HFF-Myc (cell line): Measurements from ENCODE around the gene THOP1.

Experiments
- DNase-seq: peaks from one replicate; pipeline ENCODE4 v3.0.0-alpha.2; 2011; ENCODE audit warnings: low read depth; ENCODE audit errors: extremely low read depth
- H3K4me3 ChIP-seq: replicated peaks from 2 replicates; pipeline ENCODE4 v1.5.1; 2011; ENCODE audit warnings: low read depth, mild to moderate bottlenecking, control low read depth, low read length
- TF ChIP-seq, protein P1 (sequence below): IDR thresholded peaks from 2 replicates; pipeline ENCODE4 v1.5.1; 2012; ENCODE audit warnings: mild to moderate bottlenecking, low read depth, low read length, control low read depth; ENCODE audit errors: missing control alignments

THOP1 gene

DNA sequence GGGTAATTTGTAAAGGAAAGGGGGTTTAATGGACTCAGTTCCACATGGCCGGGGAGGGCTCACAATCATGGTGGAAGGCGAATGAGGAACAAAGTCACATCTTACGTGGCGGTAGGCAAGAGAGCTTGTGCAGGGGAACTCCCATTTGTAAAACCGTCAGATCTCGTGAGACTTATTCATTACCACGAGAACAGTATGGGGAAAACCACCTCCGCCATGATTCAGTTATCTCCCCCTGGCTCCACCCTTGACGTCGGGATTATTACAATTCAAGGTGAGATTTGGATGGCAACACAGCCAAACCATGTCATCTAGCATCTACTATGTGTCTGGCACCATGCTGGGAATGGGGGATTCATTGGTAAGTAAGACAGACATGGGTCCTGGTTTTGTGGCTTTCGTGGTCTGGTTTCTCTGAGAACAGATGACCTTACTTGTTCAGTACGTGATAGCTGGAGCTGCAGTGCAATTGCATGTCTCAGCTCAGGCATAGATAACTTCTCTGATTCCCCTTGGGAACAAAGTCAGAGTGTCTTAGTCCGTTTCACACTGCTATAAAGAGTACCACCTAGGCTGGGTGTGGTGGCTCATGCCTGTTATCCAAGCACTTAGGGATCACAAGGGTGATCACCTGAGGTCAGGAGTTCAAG, 42.7 kb downstream of the THOP1 start:
- no peak overlapping the region for H3K4me3 ChIP-seq
- DNase-seq: no peak
- TF ChIP-seq, protein P1, sequence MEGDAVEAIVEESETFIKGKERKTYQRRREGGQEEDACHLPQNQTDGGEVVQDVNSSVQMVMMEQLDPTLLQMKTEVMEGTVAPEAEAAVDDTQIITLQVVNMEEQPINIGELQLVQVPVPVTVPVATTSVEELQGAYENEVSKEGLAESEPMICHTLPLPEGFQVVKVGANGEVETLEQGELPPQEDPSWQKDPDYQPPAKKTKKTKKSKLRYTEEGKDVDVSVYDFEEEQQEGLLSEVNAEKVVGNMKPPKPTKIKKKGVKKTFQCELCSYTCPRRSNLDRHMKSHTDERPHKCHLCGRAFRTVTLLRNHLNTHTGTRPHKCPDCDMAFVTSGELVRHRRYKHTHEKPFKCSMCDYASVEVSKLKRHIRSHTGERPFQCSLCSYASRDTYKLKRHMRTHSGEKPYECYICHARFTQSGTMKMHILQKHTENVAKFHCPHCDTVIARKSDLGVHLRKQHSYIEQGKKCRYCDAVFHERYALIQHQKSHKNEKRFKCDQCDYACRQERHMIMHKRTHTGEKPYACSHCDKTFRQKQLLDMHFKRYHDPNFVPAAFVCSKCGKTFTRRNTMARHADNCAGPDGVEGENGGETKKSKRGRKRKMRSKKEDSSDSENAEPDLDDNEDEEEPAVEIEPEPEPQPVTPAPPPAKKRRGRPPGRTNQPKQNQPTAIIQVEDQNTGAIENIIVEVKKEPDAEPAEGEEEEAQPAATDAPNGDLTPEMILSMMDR: no peak

DNA sequence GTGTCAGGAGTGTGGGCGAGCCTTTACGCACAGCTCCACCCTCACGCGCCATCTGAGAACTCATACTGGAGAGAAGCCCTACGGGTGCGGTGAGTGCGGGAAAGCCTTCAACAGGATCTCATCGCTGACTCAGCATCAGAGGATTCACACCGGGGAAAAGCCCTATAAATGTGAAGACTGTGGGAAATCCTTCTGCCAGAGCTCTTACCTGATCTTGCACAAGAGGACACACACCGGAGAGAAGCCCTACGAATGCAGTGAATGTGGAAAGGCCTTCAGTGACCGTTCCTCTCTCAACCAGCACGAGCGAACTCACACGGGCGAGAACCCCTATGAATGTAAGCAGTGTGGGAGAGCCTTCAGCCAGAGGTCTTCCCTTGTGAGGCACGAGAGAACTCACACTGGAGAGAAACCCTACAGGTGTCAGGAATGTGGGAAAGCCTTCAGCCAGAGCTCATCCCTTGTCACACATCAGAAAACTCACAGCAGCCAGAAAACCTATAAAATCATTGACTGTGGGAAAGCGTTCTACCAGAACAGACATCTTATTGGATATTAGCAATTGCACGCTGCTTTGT, 49.1 kb downstream of the THOP1 start:
- DNase-seq: no peak
- TF ChIP-seq, protein P1: no peak
- H3K4me3 ChIP-seq: no peak overlapping the region

DNA sequence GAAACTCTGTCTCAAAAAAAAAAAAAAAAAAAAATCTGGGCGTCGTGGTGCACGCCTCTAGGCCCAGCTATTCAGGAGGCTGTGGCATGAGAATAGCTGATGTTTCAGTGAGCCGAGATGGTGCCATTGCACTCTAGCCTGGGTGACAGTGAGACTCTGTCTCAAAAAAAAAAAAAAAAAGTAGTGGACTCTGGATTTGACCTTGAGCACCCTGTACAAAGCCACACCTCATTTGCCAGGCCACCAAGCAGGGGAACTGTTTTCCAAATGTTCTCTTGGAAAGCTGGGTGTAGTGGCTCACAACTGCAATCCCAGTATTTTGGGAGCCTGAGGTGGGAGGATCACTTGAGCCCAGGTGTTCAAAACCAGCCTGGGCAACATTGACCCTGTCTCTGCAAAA, 52.1 kb downstream of the THOP1 start:
- no peak overlapping the region for H3K4me3 ChIP-seq
- no peak for DNase-seq
- TF ChIP-seq, protein P1: no peak

DNA sequence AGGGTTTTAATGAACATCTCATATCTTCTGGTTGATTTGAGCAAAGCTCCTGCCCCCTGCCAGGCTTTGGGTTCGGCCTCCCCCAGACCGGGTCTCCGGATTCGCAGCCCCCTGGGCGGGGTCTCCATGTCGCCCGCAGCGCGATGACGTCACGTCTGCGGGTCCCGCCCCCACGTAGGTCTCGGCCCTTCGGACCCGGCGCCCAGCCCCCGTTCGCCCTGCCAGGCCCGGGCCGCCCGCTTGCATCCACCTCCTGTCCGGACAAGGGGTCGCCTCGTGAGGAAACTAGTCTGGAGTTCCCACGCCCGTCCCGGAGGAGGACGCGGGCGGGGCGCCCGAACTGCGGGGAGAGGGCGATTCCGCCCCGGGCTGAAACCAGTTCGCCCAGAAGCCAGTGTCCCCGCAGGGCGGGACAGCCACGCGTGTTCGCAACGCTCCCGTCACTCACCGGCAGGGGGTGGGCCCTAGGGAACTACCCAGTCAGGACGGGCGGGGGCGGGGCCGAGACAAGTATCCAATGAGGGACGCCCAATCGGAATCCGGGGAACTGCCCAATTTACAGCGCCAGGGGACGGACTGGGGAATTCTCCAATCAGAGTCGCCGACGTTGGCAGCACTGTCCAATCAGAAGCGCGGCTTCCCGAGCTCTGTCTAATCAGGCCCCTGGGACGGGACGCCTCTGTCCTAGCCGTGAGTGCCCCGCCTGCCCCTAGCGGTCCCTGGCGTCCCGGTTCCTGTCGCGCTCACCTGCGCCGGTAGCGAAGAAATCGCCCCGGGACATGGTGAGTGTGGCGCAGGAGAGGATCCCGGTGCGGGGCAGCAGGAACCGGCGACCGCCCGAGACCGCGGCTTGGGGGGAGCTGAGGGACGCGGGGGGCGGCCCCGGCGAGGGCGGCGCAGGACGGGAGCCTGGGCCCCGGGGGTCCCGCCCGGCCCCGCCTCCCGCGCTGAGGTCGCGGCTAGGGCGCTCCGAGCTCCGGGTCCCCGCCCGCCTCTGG, 55.8 kb downstream of the THOP1 start, which contains the start of gene ZNF555:
Gene ZNF555 (plus strand): TSS at position 682 of the 998 bp plus-strand sequence. CDS start 98 bp downstream, at position 780.
- TF ChIP-seq, protein P1: peak; percentile 24
- H3K4me3 ChIP-seq: peak within 1 kb of the TSS; percentile 62
- DNase-seq: peak; percentile 96

DNA sequence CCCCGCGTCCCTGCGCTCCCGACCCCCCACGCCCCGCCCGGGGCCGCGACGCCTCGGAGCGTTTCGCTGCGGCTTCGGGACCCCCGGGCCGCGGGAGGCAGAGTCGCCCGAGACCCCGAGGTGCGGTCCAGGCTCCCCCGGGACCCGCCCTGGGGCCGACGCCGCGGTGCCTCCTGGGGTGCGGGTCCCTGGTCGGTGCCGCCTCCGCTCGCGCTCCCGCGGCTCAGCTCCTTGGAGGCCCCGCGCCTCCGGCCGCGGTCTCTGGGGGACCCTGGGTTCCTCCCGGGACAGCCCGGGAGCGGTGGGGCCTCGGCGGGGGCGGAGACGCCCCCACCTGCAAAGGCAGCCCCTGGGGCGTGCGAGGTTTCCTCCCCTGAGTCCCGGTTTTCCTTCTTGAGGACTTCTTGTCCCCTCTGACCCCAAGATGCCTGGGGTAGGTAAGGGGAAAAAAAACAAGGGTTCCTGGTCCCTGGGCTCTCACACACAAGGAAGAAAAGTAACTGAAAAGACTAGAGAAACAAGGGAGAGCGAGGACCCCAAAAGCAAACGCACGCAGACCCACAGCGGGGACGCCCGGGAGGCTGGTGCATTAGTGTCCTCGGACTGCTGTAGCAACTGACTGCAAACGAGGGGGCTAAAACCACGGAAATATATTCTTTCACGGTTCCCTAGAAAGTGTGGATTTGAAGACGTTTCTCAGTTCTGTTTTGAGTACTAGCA, 56.7 kb downstream of the THOP1 start:
- TF ChIP-seq, protein P1: no peak
- peak overlapping the region; percentile 62 for H3K4me3 ChIP-seq
- no peak for DNase-seq

DNA sequence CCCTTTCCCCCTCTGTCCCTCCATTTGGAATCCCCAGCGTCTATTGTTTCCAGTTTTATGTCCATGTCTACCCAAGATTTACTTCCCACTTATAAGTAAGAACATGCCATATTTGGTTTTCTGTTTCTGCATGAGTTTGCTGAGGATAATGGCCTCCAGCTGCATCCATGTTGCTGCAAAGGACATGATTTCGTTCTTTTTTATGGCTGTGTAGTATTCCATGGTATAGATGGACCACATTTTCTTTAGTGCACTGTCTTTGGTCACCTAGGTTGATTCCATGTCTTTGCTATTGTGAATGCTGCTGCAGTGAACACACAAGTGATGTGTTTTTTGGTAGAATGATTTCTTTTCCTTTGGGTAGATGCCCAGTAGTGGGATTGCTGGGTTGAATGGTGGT, 59.8 kb downstream of the THOP1 start:
- TF ChIP-seq, protein P1: no peak
- no peak for DNase-seq
- H3K4me3 ChIP-seq: no peak overlapping the region
